HEK293 (cell line): ENCODE results near the gene REEP6.

ENCODE experiments used
- GFI1B ChIP-seq: fragments of 450-650 bp; formaldehyde crosslinking; IDR thresholded peaks from 2 replicates; pipeline ENCODE4 v1.5.1; 2016; ENCODE audit warnings: missing biosample characterization, missing genetic modification characterization
- IKZF3 ChIP-seq: fragments of 450-650 bp; IDR thresholded peaks from 2 replicates; pipeline ENCODE4 v1.5.0; 2018; ENCODE audit warnings: missing biosample characterization, mild to moderate bottlenecking, missing genetic modification characterization, moderate library complexity
- SP7 ChIP-seq: fragments of 450-650 bp; formaldehyde crosslinking; IDR thresholded peaks from 2 replicates; pipeline ENCODE4 v1.5.1; 2016; ENCODE audit warnings: missing biosample characterization, missing genetic modification characterization
- ZBTB48 ChIP-seq: fragments of 450-650 bp; formaldehyde crosslinking; IDR thresholded peaks from 2 replicates; pipeline ENCODE4 v1.5.1; 2016; ENCODE audit warnings: missing biosample characterization, missing genetic modification characterization
- ZFP3 ChIP-seq: fragments of 450-650 bp; formaldehyde crosslinking; IDR thresholded peaks from 2 replicates; pipeline ENCODE4 v1.5.1; 2016; ENCODE audit warnings: low read depth, missing biosample characterization, missing genetic modification characterization
- ZNF174 ChIP-seq: fragments of 450-650 bp; formaldehyde crosslinking; IDR thresholded peaks from 2 replicates; pipeline ENCODE4 v1.5.0; 2017; ENCODE audit warnings: missing biosample characterization, mild to moderate bottlenecking, missing genetic modification characterization
- ZNF19 ChIP-seq: fragments of 450-650 bp; formaldehyde crosslinking; IDR thresholded peaks from 2 replicates; pipeline ENCODE4; 2016; ENCODE audit warnings: missing biosample characterization, missing genetic modification characterization, low read depth
- ZNF239 ChIP-seq: fragments of 450-650 bp; formaldehyde crosslinking; IDR thresholded peaks from 2 replicates; pipeline ENCODE4 v1.5.1; 2016; ENCODE audit warnings: missing biosample characterization, missing genetic modification characterization
- ZNF366 ChIP-seq: fragments of 450-650 bp; formaldehyde crosslinking; conservative IDR thresholded peaks from 2 replicates; pipeline ENCODE4 v1.5.1; 2016; ENCODE audit warnings: missing biosample characterization, missing genetic modification characterization
- ZNF555 ChIP-seq: fragments of 450-650 bp; formaldehyde crosslinking; conservative IDR thresholded peaks from 2 replicates; pipeline ENCODE4 v1.5.1; 2017; ENCODE audit warnings: missing biosample characterization, mild to moderate bottlenecking, missing genetic modification characterization, inconsistent platforms
- ZNF600 ChIP-seq: fragments of 450-650 bp; formaldehyde crosslinking; IDR thresholded peaks from 2 replicates; pipeline ENCODE4 v1.5.1; 2016; ENCODE audit warnings: missing biosample characterization, missing genetic modification characterization
- ZNF658 ChIP-seq: fragments of 450-650 bp; formaldehyde crosslinking; IDR thresholded peaks from 2 replicates; pipeline ENCODE4; 2016; ENCODE audit warnings: missing biosample characterization, missing genetic modification characterization
- ZXDB ChIP-seq: fragments of 450-650 bp; formaldehyde crosslinking; IDR thresholded peaks from 2 replicates; pipeline ENCODE4 v1.5.1; 2016; ENCODE audit warnings: missing biosample characterization, missing genetic modification characterization
- TF ChIP-seq, protein P1 (sequence below): fragments of 450-650 bp; formaldehyde crosslinking; IDR thresholded peaks from 2 replicates; pipeline ENCODE4 v1.5.1; 2016; ENCODE audit warnings: missing biosample characterization, missing genetic modification characterization
- TF ChIP-seq, protein P2 (sequence below): fragments of 450-650 bp; formaldehyde crosslinking; IDR thresholded peaks from 2 replicates; pipeline ENCODE4 v1.5.1; 2016; ENCODE audit warnings: missing biosample characterization, missing genetic modification characterization
- TF ChIP-seq, protein P3 (sequence below): fragments of 450-650 bp; formaldehyde crosslinking; IDR thresholded peaks from 2 replicates; pipeline ENCODE4 v1.5.1; 2016; ENCODE audit warnings: missing biosample characterization, missing genetic modification characterization
- TF ChIP-seq, protein P4 (sequence below): fragments of 450-650 bp; formaldehyde crosslinking; conservative IDR thresholded peaks from 2 replicates; pipeline ENCODE4 v1.5.1; 2016; ENCODE audit warnings: low read depth, missing biosample characterization, missing genetic modification characterization
- TF ChIP-seq, protein P5 (sequence below): fragments of 450-650 bp; formaldehyde crosslinking; IDR thresholded peaks from 2 replicates; pipeline ENCODE4 v1.5.1; 2016; ENCODE audit warnings: missing biosample characterization, missing genetic modification characterization
- TF ChIP-seq, protein P6 (sequence below): fragments of 450-650 bp; formaldehyde crosslinking; IDR thresholded peaks from 2 replicates; pipeline ENCODE4 v1.5.1; 2016; ENCODE audit warnings: missing biosample characterization, missing genetic modification characterization
- TF ChIP-seq, protein P7 (sequence below): fragments of 450-650 bp; formaldehyde crosslinking; IDR thresholded peaks from 2 replicates; pipeline ENCODE4 v1.5.1; 2017; ENCODE audit warnings: missing biosample characterization, missing genetic modification characterization
- TF ChIP-seq, protein P8 (sequence below): fragments of 450-650 bp; formaldehyde crosslinking; IDR thresholded peaks from 2 replicates; pipeline ENCODE4 v1.5.1; 2016; ENCODE audit warnings: missing biosample characterization, missing genetic modification characterization, borderline replicate concordance

REEP6 gene

DNA sequence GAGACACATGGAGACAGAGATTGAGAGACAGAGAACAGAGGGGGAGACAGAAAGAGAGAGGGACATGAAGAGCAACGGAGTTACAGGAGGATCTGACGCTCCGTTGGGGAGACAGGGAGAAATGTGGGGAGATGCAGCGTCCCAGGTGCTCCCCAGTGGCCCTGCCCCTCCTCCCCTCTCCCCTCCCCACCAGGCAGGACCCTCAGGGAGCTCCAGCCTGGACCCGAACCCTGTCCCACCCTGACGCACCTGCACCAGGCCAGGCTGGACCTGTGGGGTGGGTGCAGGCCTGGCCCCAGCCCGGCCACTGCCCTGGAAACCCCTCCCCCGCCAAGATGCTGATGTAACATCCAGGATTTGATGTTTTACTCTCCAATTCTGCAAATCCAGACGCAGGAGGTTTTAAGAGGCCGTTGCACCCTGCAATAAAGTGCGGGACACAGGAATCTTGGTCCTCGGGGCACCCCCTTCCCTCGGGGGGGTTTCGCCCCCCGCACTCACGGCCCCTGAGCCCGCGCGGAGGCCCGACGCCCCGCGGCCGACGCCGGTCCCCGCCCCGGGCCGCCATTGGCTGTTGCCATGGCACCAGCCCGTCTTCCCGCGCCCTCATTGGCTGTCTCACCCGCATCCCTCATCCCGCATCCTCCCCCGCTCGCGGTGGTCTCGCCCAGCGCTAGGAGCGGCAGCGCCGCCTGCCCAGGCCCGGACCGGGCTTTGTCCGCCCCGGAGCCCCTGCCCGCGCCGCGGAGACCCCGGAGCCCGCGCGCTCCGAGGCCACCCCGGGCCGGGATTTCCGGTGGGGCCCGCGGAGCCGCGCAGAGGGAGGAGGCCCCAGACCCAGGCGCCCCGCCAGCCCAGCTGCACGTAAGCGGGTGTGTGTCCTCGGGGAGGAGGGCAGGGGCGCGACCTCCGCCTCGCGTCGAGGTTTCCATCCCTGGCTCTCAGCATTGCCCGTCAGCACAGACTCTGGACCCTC is 41.2 kb upstream of the REEP6 start, which contains the start of gene APC2 (continued):
- TF ChIP-seq ZNF600 (peak; percentile 52; the same call in 1 of the 2 replicates), SP7 (tag by site-specific recombination) (no peak), ZBTB48 (0 out of 2 replicates have a peak, but pooled peaks have one; percentile 26), IKZF3 (tag by site-specific recombination) (no peak), ZFP3 (tag by site-specific recombination) (no peak), ZNF174 (tag by site-specific recombination) (no peak), GFI1B (no peak), ZNF658 (tag by site-specific recombination) (no peak), ZNF366 (no peak), ZNF19 (tag by site-specific recombination) (no peak), ZXDB (tag by site-specific recombination) (no peak), ZNF239 (tag by site-specific recombination) (no peak), ZNF555 (no peak)
- TF ChIP-seq, protein P1, sequence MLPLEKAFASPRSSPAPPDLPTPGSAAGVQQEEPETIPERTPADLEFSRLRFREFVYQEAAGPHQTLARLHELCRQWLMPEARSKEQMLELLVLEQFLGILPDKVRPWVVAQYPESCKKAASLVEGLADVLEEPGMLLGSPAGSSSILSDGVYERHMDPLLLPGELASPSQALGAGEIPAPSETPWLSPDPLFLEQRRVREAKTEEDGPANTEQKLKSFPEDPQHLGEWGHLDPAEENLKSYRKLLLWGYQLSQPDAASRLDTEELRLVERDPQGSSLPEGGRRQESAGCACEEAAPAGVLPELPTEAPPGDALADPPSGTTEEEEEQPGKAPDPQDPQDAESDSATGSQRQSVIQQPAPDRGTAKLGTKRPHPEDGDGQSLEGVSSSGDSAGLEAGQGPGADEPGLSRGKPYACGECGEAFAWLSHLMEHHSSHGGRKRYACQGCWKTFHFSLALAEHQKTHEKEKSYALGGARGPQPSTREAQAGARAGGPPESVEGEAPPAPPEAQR (tag by site-specific recombination): no peak
- TF ChIP-seq, protein P2, sequence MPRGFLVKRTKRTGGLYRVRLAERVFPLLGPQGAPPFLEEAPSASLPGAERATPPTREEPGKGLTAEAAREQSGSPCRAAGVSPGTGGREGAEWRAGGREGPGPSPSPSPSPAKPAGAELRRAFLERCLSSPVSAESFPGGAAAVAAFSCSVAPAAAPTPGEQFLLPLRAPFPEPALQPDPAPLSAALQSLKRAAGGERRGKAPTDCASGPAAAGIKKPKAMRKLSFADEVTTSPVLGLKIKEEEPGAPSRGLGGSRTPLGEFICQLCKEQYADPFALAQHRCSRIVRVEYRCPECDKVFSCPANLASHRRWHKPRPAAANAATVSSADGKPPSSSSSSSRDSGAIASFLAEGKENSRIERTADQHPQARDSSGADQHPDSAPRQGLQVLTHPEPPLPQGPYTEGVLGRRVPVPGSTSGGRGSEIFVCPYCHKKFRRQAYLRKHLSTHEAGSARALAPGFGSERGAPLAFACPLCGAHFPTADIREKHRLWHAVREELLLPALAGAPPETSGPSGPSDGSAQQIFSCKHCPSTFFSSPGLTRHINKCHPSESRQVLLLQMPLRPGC (tag by site-specific recombination): no peak
- TF ChIP-seq, protein P3, sequence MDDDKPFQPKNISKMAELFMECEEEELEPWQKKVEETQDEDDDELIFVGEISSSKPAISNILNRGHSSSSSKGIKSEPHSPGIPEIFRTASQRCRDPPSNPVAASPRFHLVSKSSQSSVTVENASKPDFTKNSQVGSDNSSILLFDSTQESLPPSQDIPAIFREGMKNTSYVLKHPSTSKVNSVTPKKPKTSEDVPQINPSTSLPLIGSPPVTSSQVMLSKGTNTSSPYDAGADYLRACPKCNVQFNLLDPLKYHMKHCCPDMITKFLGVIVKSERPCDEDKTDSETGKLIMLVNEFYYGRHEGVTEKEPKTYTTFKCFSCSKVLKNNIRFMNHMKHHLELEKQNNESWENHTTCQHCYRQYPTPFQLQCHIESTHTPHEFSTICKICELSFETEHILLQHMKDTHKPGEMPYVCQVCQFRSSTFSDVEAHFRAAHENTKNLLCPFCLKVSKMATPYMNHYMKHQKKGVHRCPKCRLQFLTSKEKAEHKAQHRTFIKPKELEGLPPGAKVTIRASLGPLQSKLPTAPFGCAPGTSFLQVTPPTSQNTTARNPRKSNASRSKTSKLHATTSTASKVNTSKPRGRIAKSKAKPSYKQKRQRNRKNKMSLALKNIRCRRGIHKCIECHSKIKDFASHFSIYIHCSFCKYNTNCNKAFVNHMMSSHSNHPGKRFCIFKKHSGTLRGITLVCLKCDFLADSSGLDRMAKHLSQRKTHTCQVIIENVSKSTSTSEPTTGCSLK (tag by site-specific recombination): no peak
- TF ChIP-seq, protein P4, sequence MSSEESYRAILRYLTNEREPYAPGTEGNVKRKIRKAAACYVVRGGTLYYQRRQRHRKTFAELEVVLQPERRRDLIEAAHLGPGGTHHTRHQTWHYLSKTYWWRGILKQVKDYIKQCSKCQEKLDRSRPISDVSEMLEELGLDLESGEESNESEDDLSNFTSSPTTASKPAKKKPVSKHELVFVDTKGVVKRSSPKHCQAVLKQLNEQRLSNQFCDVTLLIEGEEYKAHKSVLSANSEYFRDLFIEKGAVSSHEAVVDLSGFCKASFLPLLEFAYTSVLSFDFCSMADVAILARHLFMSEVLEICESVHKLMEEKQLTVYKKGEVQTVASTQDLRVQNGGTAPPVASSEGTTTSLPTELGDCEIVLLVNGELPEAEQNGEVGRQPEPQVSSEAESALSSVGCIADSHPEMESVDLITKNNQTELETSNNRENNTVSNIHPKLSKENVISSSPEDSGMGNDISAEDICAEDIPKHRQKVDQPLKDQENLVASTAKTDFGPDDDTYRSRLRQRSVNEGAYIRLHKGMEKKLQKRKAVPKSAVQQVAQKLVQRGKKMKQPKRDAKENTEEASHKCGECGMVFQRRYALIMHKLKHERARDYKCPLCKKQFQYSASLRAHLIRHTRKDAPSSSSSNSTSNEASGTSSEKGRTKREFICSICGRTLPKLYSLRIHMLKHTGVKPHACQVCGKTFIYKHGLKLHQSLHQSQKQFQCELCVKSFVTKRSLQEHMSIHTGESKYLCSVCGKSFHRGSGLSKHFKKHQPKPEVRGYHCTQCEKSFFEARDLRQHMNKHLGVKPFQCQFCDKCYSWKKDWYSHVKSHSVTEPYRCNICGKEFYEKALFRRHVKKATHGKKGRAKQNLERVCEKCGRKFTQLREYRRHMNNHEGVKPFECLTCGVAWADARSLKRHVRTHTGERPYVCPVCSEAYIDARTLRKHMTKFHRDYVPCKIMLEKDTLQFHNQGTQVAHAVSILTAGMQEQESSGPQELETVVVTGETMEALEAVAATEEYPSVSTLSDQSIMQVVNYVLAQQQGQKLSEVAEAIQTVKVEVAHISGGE (tag by site-specific recombination): no peak
- TF ChIP-seq, protein P5, sequence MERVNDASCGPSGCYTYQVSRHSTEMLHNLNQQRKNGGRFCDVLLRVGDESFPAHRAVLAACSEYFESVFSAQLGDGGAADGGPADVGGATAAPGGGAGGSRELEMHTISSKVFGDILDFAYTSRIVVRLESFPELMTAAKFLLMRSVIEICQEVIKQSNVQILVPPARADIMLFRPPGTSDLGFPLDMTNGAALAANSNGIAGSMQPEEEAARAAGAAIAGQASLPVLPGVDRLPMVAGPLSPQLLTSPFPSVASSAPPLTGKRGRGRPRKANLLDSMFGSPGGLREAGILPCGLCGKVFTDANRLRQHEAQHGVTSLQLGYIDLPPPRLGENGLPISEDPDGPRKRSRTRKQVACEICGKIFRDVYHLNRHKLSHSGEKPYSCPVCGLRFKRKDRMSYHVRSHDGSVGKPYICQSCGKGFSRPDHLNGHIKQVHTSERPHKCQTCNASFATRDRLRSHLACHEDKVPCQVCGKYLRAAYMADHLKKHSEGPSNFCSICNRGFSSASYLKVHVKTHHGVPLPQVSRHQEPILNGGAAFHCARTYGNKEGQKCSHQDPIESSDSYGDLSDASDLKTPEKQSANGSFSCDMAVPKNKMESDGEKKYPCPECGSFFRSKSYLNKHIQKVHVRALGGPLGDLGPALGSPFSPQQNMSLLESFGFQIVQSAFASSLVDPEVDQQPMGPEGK (tag by site-specific recombination): peak; percentile 94
- TF ChIP-seq, protein P6, sequence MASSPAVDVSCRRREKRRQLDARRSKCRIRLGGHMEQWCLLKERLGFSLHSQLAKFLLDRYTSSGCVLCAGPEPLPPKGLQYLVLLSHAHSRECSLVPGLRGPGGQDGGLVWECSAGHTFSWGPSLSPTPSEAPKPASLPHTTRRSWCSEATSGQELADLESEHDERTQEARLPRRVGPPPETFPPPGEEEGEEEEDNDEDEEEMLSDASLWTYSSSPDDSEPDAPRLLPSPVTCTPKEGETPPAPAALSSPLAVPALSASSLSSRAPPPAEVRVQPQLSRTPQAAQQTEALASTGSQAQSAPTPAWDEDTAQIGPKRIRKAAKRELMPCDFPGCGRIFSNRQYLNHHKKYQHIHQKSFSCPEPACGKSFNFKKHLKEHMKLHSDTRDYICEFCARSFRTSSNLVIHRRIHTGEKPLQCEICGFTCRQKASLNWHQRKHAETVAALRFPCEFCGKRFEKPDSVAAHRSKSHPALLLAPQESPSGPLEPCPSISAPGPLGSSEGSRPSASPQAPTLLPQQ (tag by site-specific recombination): no peak; the same call in 1 of the 2 replicates
- TF ChIP-seq, protein P7, sequence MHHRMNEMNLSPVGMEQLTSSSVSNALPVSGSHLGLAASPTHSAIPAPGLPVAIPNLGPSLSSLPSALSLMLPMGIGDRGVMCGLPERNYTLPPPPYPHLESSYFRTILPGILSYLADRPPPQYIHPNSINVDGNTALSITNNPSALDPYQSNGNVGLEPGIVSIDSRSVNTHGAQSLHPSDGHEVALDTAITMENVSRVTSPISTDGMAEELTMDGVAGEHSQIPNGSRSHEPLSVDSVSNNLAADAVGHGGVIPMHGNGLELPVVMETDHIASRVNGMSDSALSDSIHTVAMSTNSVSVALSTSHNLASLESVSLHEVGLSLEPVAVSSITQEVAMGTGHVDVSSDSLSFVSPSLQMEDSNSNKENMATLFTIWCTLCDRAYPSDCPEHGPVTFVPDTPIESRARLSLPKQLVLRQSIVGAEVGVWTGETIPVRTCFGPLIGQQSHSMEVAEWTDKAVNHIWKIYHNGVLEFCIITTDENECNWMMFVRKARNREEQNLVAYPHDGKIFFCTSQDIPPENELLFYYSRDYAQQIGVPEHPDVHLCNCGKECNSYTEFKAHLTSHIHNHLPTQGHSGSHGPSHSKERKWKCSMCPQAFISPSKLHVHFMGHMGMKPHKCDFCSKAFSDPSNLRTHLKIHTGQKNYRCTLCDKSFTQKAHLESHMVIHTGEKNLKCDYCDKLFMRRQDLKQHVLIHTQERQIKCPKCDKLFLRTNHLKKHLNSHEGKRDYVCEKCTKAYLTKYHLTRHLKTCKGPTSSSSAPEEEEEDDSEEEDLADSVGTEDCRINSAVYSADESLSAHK (tag by site-specific recombination): no peak
- TF ChIP-seq, protein P8, sequence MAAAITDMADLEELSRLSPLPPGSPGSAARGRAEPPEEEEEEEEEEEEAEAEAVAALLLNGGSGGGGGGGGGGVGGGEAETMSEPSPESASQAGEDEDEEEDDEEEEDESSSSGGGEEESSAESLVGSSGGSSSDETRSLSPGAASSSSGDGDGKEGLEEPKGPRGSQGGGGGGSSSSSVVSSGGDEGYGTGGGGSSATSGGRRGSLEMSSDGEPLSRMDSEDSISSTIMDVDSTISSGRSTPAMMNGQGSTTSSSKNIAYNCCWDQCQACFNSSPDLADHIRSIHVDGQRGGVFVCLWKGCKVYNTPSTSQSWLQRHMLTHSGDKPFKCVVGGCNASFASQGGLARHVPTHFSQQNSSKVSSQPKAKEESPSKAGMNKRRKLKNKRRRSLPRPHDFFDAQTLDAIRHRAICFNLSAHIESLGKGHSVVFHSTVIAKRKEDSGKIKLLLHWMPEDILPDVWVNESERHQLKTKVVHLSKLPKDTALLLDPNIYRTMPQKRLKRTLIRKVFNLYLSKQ (tag by site-specific recombination): no peak
